Measurements from ENCODE around the gene CLDN4.

Gene CLDN4

GRCh38 chr7:73876973-73877372 lies 46.2 kb downstream of the CLDN4 start:
- no peak for DNase-seq

GRCh38 chr7:73879977-73880681 lies 49.3 kb downstream of the CLDN4 start:
- DNase-seq: no peak

- no peak for DNase-seq
These were observed 50.0 kb downstream of the CLDN4 start for GRCh38 chr7:73880755-73881328.

- DNase-seq: no peak
These were observed 50.7 kb downstream of the CLDN4 start for GRCh38 chr7:73881352-73882046.

- no peak for DNase-seq
These were observed 51.2 kb downstream of the CLDN4 start for GRCh38 chr7:73882047-73882402.

Data from CD4-positive, alpha-beta T cell treated with Interferon alpha-2 for 1 hour (primary cell).